Fibroblast of lung (primary cell): Measurements from ENCODE around the gene XYLB. TPM values are rescaled to one million over a fixed set of nuclear protein-coding genes. Genes with fewer than 3 reads are reported as not detected.

Source experiments
- DNase-seq, 2 donors: peaks; one replicate each; pipeline versions ENCODE4 v3.0.0 to v3.0.0-alpha.2; 2010; ENCODE audit warnings: low read depth in 2 of 2
- H2AFZ ChIP-seq: 2 replicates; pipeline ENCODE4 v1.5.1; 2012; ENCODE audit warnings: low read length, control low read depth, inconsistent platforms
- H3K27ac ChIP-seq: 2 replicates; pipeline ENCODE4 v1.5.1; 2011; ENCODE audit warnings: low read length, control low read depth; ENCODE audit not compliant: insufficient read depth
- H3K27me3 ChIP-seq: 2 replicates; pipeline ENCODE4 v1.5.1; 2011; ENCODE audit warnings: mild to moderate bottlenecking, low read length; ENCODE audit not compliant: control insufficient read depth, insufficient read depth
- H3K36me3 ChIP-seq: 2 replicates; pipeline ENCODE4 v1.5.1; 2011; ENCODE audit warnings: low read length; ENCODE audit not compliant: control insufficient read depth, insufficient read depth
- H3K4me1 ChIP-seq: 2 replicates; pipeline ENCODE4 v1.5.1; 2011; ENCODE audit warnings: low read length; ENCODE audit not compliant: control insufficient read depth, insufficient read depth; ENCODE audit errors: extremely low read depth
- H3K4me2 ChIP-seq: 2 replicates; pipeline ENCODE4 v1.5.1; 2011; ENCODE audit warnings: low read length, control low read depth; ENCODE audit not compliant: insufficient read depth; ENCODE audit errors: extremely low read depth
- H3K4me3 ChIP-seq, 4 experiments: fragments of 200-600 bp in 1 of 4; sonication (generic) in 1 of 4; replicated peaks in 1 of 4; 2 replicates each; pipeline ENCODE4 v1.5.1; 2011 to 2016; ENCODE audit warnings: low read length in 4 of 4, low read depth in 3 of 4, mild to moderate bottlenecking in 3 of 4, control low read depth in 2 of 4, inconsistent platforms in 1 of 4, mixed read lengths in 1 of 4; ENCODE audit not compliant: insufficient read depth in 1 of 4; ENCODE audit errors: control extremely low read depth in 1 of 4
- H3K79me2 ChIP-seq: 2 replicates; pipeline ENCODE4 v1.5.1; 2012; ENCODE audit warnings: mild to moderate bottlenecking, low read length, inconsistent platforms; ENCODE audit not compliant: control insufficient read depth, insufficient read depth
- H3K9ac ChIP-seq: 2 replicates; pipeline ENCODE4 v1.5.1; 2011; ENCODE audit warnings: mild to moderate bottlenecking, low read length, control low read depth; ENCODE audit not compliant: insufficient read depth
- H3K9me3 ChIP-seq: 2 replicates; pipeline ENCODE4 v1.5.1; 2012; ENCODE audit warnings: low read depth, low read length; ENCODE audit not compliant: control insufficient read depth, insufficient read depth
- H4K20me1 ChIP-seq: 2 replicates; pipeline ENCODE4 v1.5.1; 2011; ENCODE audit warnings: low read length; ENCODE audit not compliant: control insufficient read depth, insufficient read depth; ENCODE audit errors: extremely low read depth
- CTCF ChIP-seq, 2 donors: IDR thresholded peaks in 1 of 2; conservative IDR thresholded peaks in 1 of 2; 1 replicate in 1 of 2; 2 replicates in 1 of 2; pipeline ENCODE4 v1.5.1; 2011 to 2012; ENCODE audit warnings: low read length in 2 of 2, control low read depth in 1 of 2, inconsistent platforms in 1 of 2, low read depth in 1 of 2, mild to moderate bottlenecking in 1 of 2
- EZH2 ChIP-seq: IDR thresholded peaks from 2 replicates; pipeline ENCODE4 v1.5.1; 2012; ENCODE audit warnings: low read length, control low read depth, mild to moderate bottlenecking; ENCODE audit errors: missing control alignments
- polyA plus RNA-seq, 2 donors: library from polyadenylated mRNA; depleted of rRNA in 1 of 2; stranded (reverse) in 1 of 2; unstranded in 1 of 2; fragments of >200 nt; gene quantifications; 2 replicates each; pipeline ENCODE4 v1.2.1, GENCODE V29; 2011 to 2012; ENCODE audit warnings: missing spikeins in 1 of 2
- total RNA-seq: library from RNA; depleted of rRNA; stranded (reverse); fragments of >200 nt; gene quantifications from 2 replicates; pipeline ENCODE4 v1.2.1, GENCODE V29; 2014

The XYLB gene
- total and polyA plus RNA-seq, 2 donors (not counting 1 experiment from before 2014, with no cell fraction given): 2.2 to 5.1 TPM

- no peak for DNase-seq
- Histone ChIP-seq H2AFZ (no peak overlapping the region), H3K9me3 (no peaks in the 10 kb centered on the region)
Measured at GRCh38 chr3:38370861-38371260, 24.3 kb downstream of the XYLB start.

GRCh38 chr3:38371541-38372213, 25.1 kb downstream of the XYLB start:
- TF ChIP-seq EZH2 (no peak), CTCF (conservative IDR thresholded peaks at IDR 0.05 in 1 of 2, IDR thresholded peaks at IDR 0.05 in 1 of 2; ENCODE audit: low read depth in 1 of 2, low read length in 2 of 2) (no peak)

More at GRCh38 chr3:38370861-38371260, 24.3 kb downstream of the XYLB start:
- Histone ChIP-seq H4K20me1 (no peaks in the 10 kb centered on the region), H3K4me3 (no peak overlapping the region), H3K27me3 (no peaks in the 10 kb centered on the region), H3K79me2 (no peaks in the 10 kb centered on the region), H3K4me1 (no peaks in the 10 kb centered on the region), H3K4me2 (no peak overlapping the region), H3K9ac (no peak overlapping the region), H3K27ac (no peak overlapping the region), H3K36me3 (peaks cover 3% of the 10 kb centered on the region)
- TF ChIP-seq EZH2 (no peak), CTCF (conservative IDR thresholded peaks at IDR 0.05 in 1 of 2, IDR thresholded peaks at IDR 0.05 in 1 of 2; ENCODE audit: low read depth in 1 of 2, low read length in 2 of 2) (no peak)

GRCh38 chr3:38372214-38372601, 25.6 kb downstream of the XYLB start:
- no peak overlapping the region for H3K4me3 ChIP-seq
- H3K4me1 ChIP-seq: no peaks in the 10 kb centered on the region
- no peak overlapping the region for H3K9ac ChIP-seq
- H3K27me3 ChIP-seq: no peaks in the 10 kb centered on the region
- H3K4me2 ChIP-seq: no peak overlapping the region
- peaks cover 3% of the 10 kb centered on the region for H3K36me3 ChIP-seq
- no peak overlapping the region for H2AFZ ChIP-seq
- no peak for DNase-seq
- H3K79me2 ChIP-seq: no peaks in the 10 kb centered on the region
- no peaks in the 10 kb centered on the region for H3K9me3 ChIP-seq
- no peaks in the 10 kb centered on the region for H4K20me1 ChIP-seq
- H3K27ac ChIP-seq: no peak overlapping the region
- TF ChIP-seq EZH2: no peak
- TF ChIP-seq CTCF (conservative IDR thresholded peaks at IDR 0.05 in 1 of 2, IDR thresholded peaks at IDR 0.05 in 1 of 2; ENCODE audit: low read depth in 1 of 2, low read length in 2 of 2): no peak

More at GRCh38 chr3:38371541-38372213, 25.1 kb downstream of the XYLB start:
- DNase-seq: no peak
- Histone ChIP-seq H3K27ac (no peak overlapping the region), H3K36me3 (peaks cover 3% of the 10 kb centered on the region), H2AFZ (no peak overlapping the region), H3K79me2 (no peaks in the 10 kb centered on the region), H3K4me2 (no peak overlapping the region), H3K4me3 (no peak overlapping the region), H3K9ac (no peak overlapping the region), H3K4me1 (no peaks in the 10 kb centered on the region), H3K27me3 (no peaks in the 10 kb centered on the region), H3K9me3 (no peaks in the 10 kb centered on the region), H4K20me1 (no peaks in the 10 kb centered on the region)
